Left lung (tissue), 10 donors: ENCODE measurements around the gene ABTB2. TPM values are rescaled to one million over a fixed set of nuclear protein-coding genes. Genes with fewer than 3 reads are reported as not detected.

ENCODE experiments used
- ATAC-seq: fragments of 200-7000 bp; cut with Tn5 transposase; one replicate; pipeline ENCODE4 v1.9.1; 2020; ENCODE audit warnings: moderate library complexity
- DNase-seq, 4 donors: peaks; one replicate each; pipeline ENCODE4 v3.0.0-alpha.2; 2013 to 2020
- H3K27ac ChIP-seq, 2 donors: fragments of 200-600 bp; sonication (generic) in 1 of 2; one replicate each; pipeline versions ENCODE4 v1.5.0 to v1.8.0; 2020 to 2021
- H3K27me3 ChIP-seq, 2 donors: fragments of 200-600 bp; sonication (generic) in 1 of 2; one replicate each; pipeline versions ENCODE4 v1.5.0 to v1.8.0; 2020 to 2021
- H3K36me3 ChIP-seq, 2 donors: fragments of 200-600 bp; sonication (generic) in 1 of 2; one replicate each; pipeline versions ENCODE4 v1.5.0 to v1.8.0; 2020 to 2021
- H3K4me1 ChIP-seq, 2 donors: fragments of 200-600 bp; one replicate each; pipeline ENCODE4 v1.8.0; 2021
- H3K4me3 ChIP-seq, 2 donors: fragments of 200-600 bp; sonication (generic) in 1 of 2; one replicate each; pipeline versions ENCODE4 v1.5.0 to v1.8.0; 2020 to 2021; ENCODE audit warnings: mild to moderate bottlenecking in 1 of 2
- H3K9me3 ChIP-seq, 2 donors: fragments of 200-600 bp; sonication (generic) in 1 of 2; one replicate each; pipeline versions ENCODE4 v1.5.0 to v1.8.0; 2020 to 2021
- CTCF ChIP-seq, 2 donors: fragments of 200-600 bp; sonication (generic) in 1 of 2; IDR thresholded peaks; one replicate each; pipeline versions ENCODE4 v1.5.0 to v1.8.0; 2021; ENCODE audit warnings: antibody characterized with exemption in 2 of 2
- intact Hi-C, 2 donors: fragments of 100-400 bp; cut with DNase I; formaldehyde crosslinking; loops; one replicate each; pipeline versions ENCODE4 v1.11.2 to v1.14.2; 2022
- polyA plus RNA-seq, 6 donors: library from polyadenylated mRNA; unstranded; fragments of 120-200 nt; gene quantifications; one replicate each; pipeline ENCODE4 v1.2.1, GENCODE V29; 2013; ENCODE audit not compliant: insufficient read length in 6 of 6
- total RNA-seq, 2 donors: library from RNA; stranded (reverse); fragmentation: NEBNext Ultra II Directional; extraction: Animal tissue kit (Norgen Biotek cat#: 25700); gene quantifications; one replicate each; pipeline ENCODE4 v1.2.1, GENCODE V29; 2021
- donor health status: DM: no; HTN: yes; CAD: no.
- donor health status: DM: no; HTN: no; CAD: no.

The ABTB2 gene
- total and polyA plus RNA-seq, 8 donors, result 2.4 to 6.9 (median 4.8) TPM

GRCh38 chr11:34380696-34381095 is 22.9 kb upstream of the ABTB2 start:
- TF ChIP-seq CTCF (IDR thresholded peaks at IDR 0.05), result no peak
- no peak for ATAC-seq
- Histone ChIP-seq H3K27me3 (no peaks in the 10 kb centered on the region), H3K27ac (no peak overlapping the region), H3K4me3 (no peak overlapping the region), H3K36me3 (no peaks in the 10 kb centered on the region), H3K4me1 (no peaks in the 10 kb centered on the region), H3K9me3 (peaks cover 0 to 29% of the 10 kb centered on the region in 2 donors)
- intact Hi-C loops, result no loop called here
- DNase-seq, result no peak

- DNase-seq (no peak), ATAC-seq (no peak)
- Histone ChIP-seq H3K9me3 (peaks cover 0 to 30% of the 10 kb centered on the region in 2 donors), H3K4me1 (no peaks in the 10 kb centered on the region), H3K4me3 (no peak overlapping the region), H3K27me3 (no peaks in the 10 kb centered on the region), H3K27ac (no peak overlapping the region), H3K36me3 (no peaks in the 10 kb centered on the region)
- TF ChIP-seq CTCF (IDR thresholded peaks at IDR 0.05), result no peak
- intact Hi-C loops, result no loop called here
Observed at GRCh38 chr11:34379539-34379938, 21.7 kb upstream of the ABTB2 start.

GRCh38 chr11:34379079-34379478 is 21.3 kb upstream of the ABTB2 start:
- Histone ChIP-seq H3K27ac (no peak overlapping the region), H3K36me3 (no peaks in the 10 kb centered on the region), H3K4me3 (no peak overlapping the region), H3K4me1 (no peaks in the 10 kb centered on the region), H3K27me3 (no peaks in the 10 kb centered on the region), H3K9me3 (peaks cover 0 to 30% of the 10 kb centered on the region in 2 donors)
- no peak for TF ChIP-seq CTCF (IDR thresholded peaks at IDR 0.05)
- DNase-seq, result no peak
- ATAC-seq, result no peak
- intact Hi-C loops, result no loop called here

GRCh38 chr11:34373727-34374126 is 15.9 kb upstream of the ABTB2 start:
- Histone ChIP-seq H3K9me3 (peaks cover 0 to 30% of the 10 kb centered on the region in 2 donors), H3K4me3 (no peak overlapping the region), H3K36me3 (no peaks in the 10 kb centered on the region), H3K4me1 (peaks cover 0 to 11% of the 10 kb centered on the region in 2 donors), H3K27me3 (no peaks in the 10 kb centered on the region), H3K27ac (no peak overlapping the region)
- no peak for ATAC-seq
- DNase-seq, result no peak
- no peak for TF ChIP-seq CTCF (IDR thresholded peaks at IDR 0.05)
- intact Hi-C loops, result no loop called here

- ATAC-seq (no peak), DNase-seq (peak in 1 of 4 donors; percentile 22)
- Histone ChIP-seq H3K27ac (no peak overlapping the region), H3K4me1 (peaks cover 0 to 12% of the 10 kb centered on the region in 2 donors), H3K4me3 (no peak overlapping the region), H3K27me3 (no peaks in the 10 kb centered on the region), H3K9me3 (no peaks in the 10 kb centered on the region), H3K36me3 (no peaks in the 10 kb centered on the region)
- intact Hi-C loops, result loop anchor here in 1 of 2 donors (10.0 kb wide), 1 partner anchor 128 kb away; no protein-coding TSS in a partner anchor
- peak; percentile 10 to 23 for TF ChIP-seq CTCF (IDR thresholded peaks at IDR 0.05)
Observed at GRCh38 chr11:34366522-34366921, 8.7 kb upstream of the ABTB2 start.
